Stomach (tissue), 4 donors: ENCODE measurements around the gene OLFM1.

Source experiments
- EP300 ChIP-seq: sonication (generic); formaldehyde crosslinking; IDR thresholded peaks from one replicate; pipeline ENCODE4 v1.6.1; 2017; ENCODE audit warnings: antibody characterized with exemption
- POLR2A ChIP-seq, 4 donors: fragments of 450-650 bp; IDR thresholded peaks; one replicate each; pipeline ENCODE4 v1.6.1; 2016; ENCODE audit warnings: antibody characterized with exemption in 4 of 4, control low read depth in 2 of 4, mild to moderate bottlenecking in 1 of 4, moderate library complexity in 1 of 4
- POLR2AphosphoS5 ChIP-seq, 3 donors: sonication (generic); formaldehyde crosslinking; IDR thresholded peaks; one replicate each; pipeline ENCODE4 v1.6.1; 2016; ENCODE audit warnings: antibody characterized with exemption in 3 of 3
- TF ChIP-seq, protein P1 (sequence below), 7 experiments: fragments of 450-650 bp in 4 of 7; fragments of 200-600 bp in 3 of 7; sonication (generic) in 3 of 7; IDR thresholded peaks; one replicate each; pipeline ENCODE4 v1.5.1; 2016 to 2019; ENCODE audit warnings: antibody characterized with exemption in 7 of 7, control low read depth in 2 of 7, mild to moderate bottlenecking in 1 of 7

DNA sequence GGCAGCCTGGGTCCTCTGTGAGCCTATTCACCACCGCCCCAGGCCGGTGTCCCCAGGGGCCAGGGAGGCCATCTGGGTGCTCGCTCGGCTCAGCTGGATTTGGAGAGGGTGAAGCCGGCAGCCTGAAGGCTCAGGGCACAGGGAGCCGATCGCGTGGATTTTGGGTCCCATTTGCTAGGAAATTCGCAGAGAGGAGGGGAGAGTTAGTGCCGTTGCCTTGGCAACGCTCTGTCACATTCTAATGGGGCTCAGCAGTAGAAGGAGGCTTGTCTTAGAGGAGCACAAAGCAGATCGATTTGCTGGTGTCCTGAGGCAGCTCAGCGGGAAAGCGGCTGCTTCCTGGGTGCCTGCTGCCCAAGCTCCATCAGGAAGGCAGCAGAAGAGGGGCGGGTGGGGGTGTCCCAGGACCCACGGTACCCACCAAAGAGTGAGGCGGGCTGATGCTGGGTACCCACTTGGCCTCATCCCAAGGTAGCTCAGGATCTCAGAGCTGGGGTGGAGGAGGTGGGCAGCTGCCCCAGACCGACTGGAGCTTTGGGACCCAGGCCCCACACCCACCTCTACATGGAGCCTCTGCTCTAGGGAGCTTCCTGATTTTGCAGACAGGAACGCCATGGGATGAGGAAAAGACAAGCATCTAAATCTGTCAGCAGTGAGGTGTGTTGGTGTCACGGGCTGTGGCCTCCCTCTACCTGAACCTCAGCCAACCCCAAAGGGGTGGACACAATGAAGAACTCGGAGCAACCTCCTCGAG, 17.1 kb upstream of the OLFM1 start:
- TF ChIP-seq, protein P1, sequence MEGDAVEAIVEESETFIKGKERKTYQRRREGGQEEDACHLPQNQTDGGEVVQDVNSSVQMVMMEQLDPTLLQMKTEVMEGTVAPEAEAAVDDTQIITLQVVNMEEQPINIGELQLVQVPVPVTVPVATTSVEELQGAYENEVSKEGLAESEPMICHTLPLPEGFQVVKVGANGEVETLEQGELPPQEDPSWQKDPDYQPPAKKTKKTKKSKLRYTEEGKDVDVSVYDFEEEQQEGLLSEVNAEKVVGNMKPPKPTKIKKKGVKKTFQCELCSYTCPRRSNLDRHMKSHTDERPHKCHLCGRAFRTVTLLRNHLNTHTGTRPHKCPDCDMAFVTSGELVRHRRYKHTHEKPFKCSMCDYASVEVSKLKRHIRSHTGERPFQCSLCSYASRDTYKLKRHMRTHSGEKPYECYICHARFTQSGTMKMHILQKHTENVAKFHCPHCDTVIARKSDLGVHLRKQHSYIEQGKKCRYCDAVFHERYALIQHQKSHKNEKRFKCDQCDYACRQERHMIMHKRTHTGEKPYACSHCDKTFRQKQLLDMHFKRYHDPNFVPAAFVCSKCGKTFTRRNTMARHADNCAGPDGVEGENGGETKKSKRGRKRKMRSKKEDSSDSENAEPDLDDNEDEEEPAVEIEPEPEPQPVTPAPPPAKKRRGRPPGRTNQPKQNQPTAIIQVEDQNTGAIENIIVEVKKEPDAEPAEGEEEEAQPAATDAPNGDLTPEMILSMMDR (IDR thresholded peaks at IDR 0.05): no peak
- TF ChIP-seq POLR2A (IDR thresholded peaks at IDR 0.05) (no peak), EP300 (no peak), POLR2AphosphoS5 (IDR thresholded peaks at IDR 0.05) (no peak)
